ENCODE measurements around the gene CA4. TPM values are rescaled to one million over a fixed set of nuclear protein-coding genes. Genes with fewer than 3 reads are reported as not detected.
A peak's percentile ranks its signal among the peaks of the same experiment; 100 is the strongest.
"Not testable (repeated sequence)": the region's sequence is repeated elsewhere in the genome, so short reads cannot be mapped to it uniquely, and the experiment has no call there.

CA4 gene
- total RNA-seq: 100 to 1,000 TPM; 177 to 725 (median 673) TPM
- long read RNA-seq, donor 1, transcript CA4-201 (8 exons, 1,154 nt): major isoform, 118 of 170 reads
- long read RNA-seq, donor 1, partial matches to known transcripts: 15 of 170 reads
- long read RNA-seq, donor 1, other reads (novel, unspliced or antisense): 36 of 170 reads
- long read RNA-seq, donor 2, transcript CA4-201 (8 exons, 1,154 nt): major isoform, 496 of 644 reads
- long read RNA-seq, donor 2, transcript CA4-205 (4 exons, 677 nt): minor isoform, 5 of 644 reads
- long read RNA-seq, donor 2, partial matches to known transcripts: 48 of 644 reads
- long read RNA-seq, donor 2, other reads (novel, unspliced or antisense): 94 of 644 reads

GRCh38 chr17:60149691-60150582, at the start of gene CA4:
CA4 (plus strand) TSS chr17:60149973; CDS start chr17:60150035, 62 bp downstream.
- peak within 1 kb of the TSS; percentile 11 for H3K4me3 ChIP-seq
- intact Hi-C loops (cut with DNase I, micrococcal nuclease): no loop called here
- H3K9me3 ChIP-seq: no peaks in the 10 kb centered on the region
- peaks cover 7% of the 10 kb centered on the region for H3K4me1 ChIP-seq (ENCODE audit: low read depth)
- DNase-seq (peak in 2 of 3 donors; percentile 62 to 72), ATAC-seq (peak; percentile 46)
- TF ChIP-seq CTCF (IDR thresholded peaks at IDR 0.05): no peak
- H3K36me3 ChIP-seq (ENCODE audit: low read depth): no peaks in the 10 kb centered on the region

GRCh38 chr17:60100577-60100976, 49.2 kb upstream of the CA4 start:
- H3K9me3 ChIP-seq; H3K36me3 ChIP-seq (ENCODE audit: low read depth); intact Hi-C loops (cut with DNase I, micrococcal nuclease); ATAC-seq; DNase-seq; H3K4me1 ChIP-seq (ENCODE audit: low read depth); H3K4me3 ChIP-seq: not testable (repeated sequence)

GRCh38 chr17:60102015-60102631, 47.6 kb upstream of the CA4 start:
- H3K4me3 ChIP-seq; H3K9me3 ChIP-seq; ATAC-seq; intact Hi-C loops (cut with DNase I, micrococcal nuclease); H3K36me3 ChIP-seq (ENCODE audit: low read depth); H3K4me1 ChIP-seq (ENCODE audit: low read depth); DNase-seq: not testable (repeated sequence)

- DNase-seq (peak; percentile 27 to 64 (median 50)), ATAC-seq (peak; percentile 79)
- TF ChIP-seq CTCF (IDR thresholded peaks at IDR 0.05): no peak
- intact Hi-C loops (cut with DNase I, micrococcal nuclease): no loop called here
- no peaks in the 10 kb centered on the region for H3K4me1 ChIP-seq (ENCODE audit: low read depth)
- no peaks in the 10 kb centered on the region for H3K36me3 ChIP-seq (ENCODE audit: low read depth)
- H3K4me3 ChIP-seq: no peak overlapping the region
- no peaks in the 10 kb centered on the region for H3K9me3 ChIP-seq
Measured at GRCh38 chr17:60102632-60103096, 47.1 kb upstream of the CA4 start.

GRCh38 chr17:60103957-60104356, 45.8 kb upstream of the CA4 start:
- DNase-seq: no peak

More at GRCh38 chr17:60103957-60104356, 45.8 kb upstream of the CA4 start:
- no peaks in the 10 kb centered on the region for H3K36me3 ChIP-seq (ENCODE audit: low read depth)
- no peaks in the 10 kb centered on the region for H3K9me3 ChIP-seq
- intact Hi-C loops (cut with DNase I, micrococcal nuclease): no loop called here
- H3K4me3 ChIP-seq: no peak overlapping the region
- no peak for TF ChIP-seq CTCF (IDR thresholded peaks at IDR 0.05)
- no peak for ATAC-seq
- no peaks in the 10 kb centered on the region for H3K4me1 ChIP-seq (ENCODE audit: low read depth)
